Kidney capillary endothelial cell (primary cell): ENCODE data around the gene GSAP.

ENCODE experiments used
- DNase-seq: peaks from one replicate; pipeline ENCODE4 v3.0.0-alpha.2; 2018; ENCODE audit warnings: low spot score

The GSAP gene

GRCh38 chr7:77406421-77406820 is 9.7 kb downstream of the GSAP start:
- DNase-seq: no peak

- DNase-seq: no peak
Observed at GRCh38 chr7:77404641-77405040, 11.5 kb downstream of the GSAP start.

- DNase-seq: no peak
Observed at GRCh38 chr7:77403957-77404356, 12.2 kb downstream of the GSAP start.

- DNase-seq: no peak
Observed at GRCh38 chr7:77402818-77403217, 13.3 kb downstream of the GSAP start.

DNA sequence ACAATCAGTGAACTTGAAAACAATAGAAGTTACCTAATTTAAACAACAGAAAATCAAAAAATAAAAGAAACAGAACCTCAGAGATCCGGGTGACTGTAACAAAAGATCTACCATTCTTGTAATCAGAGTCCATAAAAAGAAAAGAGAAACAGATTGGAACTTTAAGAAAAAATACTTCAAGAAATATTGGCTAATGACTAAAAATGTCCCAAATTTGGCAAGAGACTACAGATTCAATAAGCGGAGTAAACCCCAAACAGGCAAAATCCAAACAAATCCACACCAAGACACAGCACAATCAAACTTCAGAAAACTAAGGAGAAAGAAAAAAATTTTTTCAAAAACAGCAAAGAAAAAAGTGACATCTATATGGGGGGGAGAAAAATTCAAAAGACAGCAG is 15.1 kb downstream of the GSAP start:
- no peak for DNase-seq

DNA sequence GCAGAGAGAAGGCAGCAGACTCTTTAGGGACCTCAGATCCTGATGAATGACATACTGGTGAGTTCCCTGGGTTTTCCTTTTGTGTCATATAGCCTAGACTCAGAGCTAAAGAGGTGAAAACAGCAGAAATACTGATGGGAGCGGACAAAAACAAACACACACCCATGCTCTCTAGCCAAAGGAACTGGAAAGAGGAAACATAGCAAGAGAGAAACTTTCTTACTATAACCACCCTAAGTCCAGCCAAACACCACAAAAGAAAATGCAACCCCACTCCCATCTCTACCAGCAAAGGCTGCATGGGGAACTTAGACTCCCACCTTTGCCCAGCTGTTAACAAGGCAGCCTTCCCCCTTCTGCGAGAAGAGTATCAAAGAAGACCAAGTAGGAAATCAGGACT is 16.3 kb downstream of the GSAP start:
- DNase-seq: no peak

GRCh38 chr7:77396894-77397547 is 19.1 kb downstream of the GSAP start:
- DNase-seq: no peak

DNA sequence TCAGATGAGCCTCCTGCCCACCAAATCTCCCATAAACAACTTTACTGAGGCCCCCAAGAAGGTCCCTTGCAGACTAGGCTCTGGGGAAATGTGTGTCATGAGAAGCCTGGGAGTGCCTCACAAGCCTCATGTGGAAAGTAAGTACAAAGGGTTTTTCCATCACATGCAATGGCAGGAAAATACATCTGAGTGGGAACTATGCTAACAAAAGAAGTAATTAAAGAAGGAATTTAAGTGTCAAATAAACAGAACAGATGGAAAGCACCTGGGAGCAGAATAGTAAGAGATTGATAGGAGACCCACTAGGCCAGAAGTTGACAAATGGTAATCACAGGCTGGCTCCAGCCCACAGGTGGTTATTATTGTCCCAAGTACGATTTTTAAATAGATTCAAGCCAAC is 20.5 kb downstream of the GSAP start:
- DNase-seq: no peak

- DNase-seq: no peak
Observed at GRCh38 chr7:77393954-77394353, 22.2 kb downstream of the GSAP start.

DNA sequence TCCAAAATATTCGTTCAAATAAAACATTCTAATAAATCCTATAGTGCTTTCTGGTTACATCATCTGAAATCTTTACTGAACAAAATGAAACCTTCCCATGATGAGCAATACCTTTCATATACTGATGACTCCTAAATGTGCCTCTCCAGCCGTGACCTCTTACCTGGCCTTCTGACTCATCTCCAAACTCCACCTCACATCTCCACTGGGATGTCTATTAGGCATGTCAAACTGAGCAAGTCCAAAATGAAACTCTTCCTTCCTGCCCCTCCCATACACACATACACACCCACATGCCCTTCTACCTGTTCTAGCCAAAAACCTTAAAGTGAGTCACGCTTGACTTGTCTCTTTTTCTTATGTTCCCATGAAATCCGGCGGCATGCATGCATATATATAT is 22.9 kb downstream of the GSAP start:
- no peak for DNase-seq

DNA sequence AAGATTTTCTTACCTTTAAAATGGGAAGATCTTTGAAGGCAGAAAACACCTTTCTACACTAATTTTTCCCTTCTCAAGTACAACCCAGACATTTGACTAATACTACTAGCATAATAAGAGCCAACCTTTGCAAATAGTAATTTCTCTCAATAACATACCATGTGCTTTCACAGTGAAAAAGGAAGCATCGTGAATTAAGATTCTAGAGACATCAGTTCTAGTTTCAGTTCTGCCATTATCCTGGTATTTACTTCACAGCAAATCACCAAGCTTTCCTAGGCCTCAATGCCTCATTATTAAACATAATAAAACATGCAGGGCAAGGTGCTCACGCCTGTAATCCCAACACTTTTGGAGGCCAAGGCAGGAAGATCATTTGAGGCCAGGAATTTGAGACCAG is 24.9 kb downstream of the GSAP start:
- DNase-seq: no peak

DNA sequence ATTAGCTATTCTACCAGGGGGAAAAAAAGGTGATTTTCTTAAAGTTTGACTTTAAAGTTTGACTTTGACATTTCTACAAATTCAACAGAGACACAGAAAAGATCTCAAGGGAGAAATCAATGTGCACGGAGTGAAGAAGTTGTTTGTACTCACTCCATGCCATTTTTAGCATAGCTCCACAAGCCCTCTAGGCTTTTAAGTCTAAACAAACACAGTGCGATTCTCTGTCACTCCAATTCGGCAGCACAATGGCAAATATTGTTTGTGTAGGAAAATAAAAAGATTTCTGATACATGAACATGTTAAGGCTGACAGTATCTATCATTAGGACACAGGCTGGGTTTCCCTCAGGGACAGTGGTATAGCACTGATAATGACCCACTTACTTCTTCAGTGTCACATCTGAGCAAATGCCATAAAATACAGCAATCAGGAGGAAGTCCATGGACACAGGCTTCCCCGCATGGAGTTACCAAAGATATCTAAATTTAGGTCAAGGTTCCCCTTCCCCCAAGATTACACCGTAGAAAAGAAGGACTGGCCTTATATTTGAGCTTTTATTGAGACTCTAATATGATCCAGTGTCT is 28.0 kb downstream of the GSAP start:
- DNase-seq: no peak

DNA sequence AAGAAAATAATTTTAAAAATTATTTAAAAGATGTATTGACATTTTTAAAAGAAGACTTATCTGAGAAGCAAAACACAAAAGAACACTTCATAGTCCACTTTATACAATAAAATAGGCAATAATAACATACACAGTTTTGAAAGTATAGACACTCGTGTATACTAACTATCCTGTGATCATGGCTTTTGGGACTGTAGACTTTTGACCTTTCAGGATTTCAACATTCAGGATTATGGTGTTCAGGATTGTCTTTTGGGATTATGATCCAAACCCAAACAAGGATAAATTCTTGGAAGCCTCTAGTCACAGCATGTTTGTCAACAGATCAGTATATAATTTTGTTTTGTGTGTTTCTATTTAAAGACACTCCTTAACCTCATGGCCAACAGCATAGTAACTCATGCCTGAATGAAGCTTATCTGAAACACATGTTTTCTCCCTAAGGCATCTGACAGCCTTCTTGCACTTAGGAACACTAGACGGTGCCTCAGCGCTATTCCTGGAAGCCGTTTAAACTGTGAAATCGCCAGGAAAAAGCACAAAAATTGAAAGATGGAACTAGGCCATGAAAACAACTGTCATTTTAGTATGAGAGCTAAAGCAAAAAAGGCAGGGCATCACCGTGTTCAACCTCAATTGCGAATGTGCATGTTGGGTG is 29.9 kb downstream of the GSAP start:
- DNase-seq: no peak

- DNase-seq: no peak
Observed at GRCh38 chr7:77383333-77383740, 32.8 kb downstream of the GSAP start.

DNA sequence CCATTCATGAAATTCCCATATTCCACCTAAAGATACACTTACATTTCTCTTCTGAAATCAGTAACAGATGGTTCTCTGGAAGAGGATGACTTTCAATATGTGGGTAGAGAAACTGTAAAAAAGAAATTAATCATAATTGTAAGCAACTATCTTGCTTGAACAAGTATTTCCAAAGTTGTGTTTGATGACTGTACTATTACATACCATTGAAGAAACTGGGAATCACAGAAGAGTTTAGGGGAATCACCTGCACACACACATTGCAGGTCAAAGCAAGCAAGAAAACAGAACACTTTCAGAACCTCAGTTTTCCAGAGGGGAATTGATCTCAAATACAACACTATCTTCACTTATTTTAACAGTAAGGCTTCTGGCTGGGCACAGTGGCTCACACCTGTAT is 33.6 kb downstream of the GSAP start:
- no peak for DNase-seq

DNA sequence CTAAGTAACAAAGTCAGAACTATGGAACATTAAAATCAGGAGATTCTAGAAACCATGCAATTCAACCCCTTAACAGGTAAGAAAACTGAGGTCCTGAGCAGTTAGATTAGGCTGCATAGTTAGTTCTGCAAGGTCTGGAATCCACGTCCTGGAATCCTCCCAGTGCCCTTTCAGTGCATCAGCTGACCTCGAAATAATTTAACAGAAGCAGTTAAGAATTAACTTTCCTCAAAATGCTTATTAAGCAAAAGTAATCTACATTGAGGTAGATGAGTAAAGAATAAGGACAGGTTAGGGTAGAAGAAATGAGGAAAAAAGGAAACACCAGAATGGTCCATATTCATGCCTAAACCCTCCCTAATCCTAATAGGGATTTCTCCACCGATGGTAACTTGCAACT is 37.6 kb downstream of the GSAP start:
- no peak for DNase-seq

DNA sequence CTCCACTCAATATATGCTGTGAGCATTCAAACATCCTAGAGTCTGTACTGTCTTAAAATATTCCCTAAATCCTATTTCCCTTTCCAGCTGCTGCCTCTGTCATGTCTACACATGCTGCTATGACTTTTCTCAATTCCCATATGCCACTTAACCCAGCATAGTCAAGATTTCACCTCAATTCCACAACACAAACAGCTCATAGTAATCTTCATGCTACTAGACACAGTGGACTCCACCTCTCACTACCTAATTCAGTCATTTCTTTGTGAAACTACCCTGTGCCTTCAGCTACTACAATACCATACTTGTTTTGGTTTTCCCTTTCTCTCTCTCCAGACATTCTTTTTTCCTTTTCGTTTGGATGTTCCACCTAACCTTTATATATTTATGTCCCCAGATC is 45.5 kb downstream of the GSAP start:
- DNase-seq: no peak

- DNase-seq: no peak
Observed at GRCh38 chr7:77368974-77369373, 47.2 kb downstream of the GSAP start.

- no peak for DNase-seq
Observed at GRCh38 chr7:77367976-77368375, 48.2 kb downstream of the GSAP start.

DNA sequence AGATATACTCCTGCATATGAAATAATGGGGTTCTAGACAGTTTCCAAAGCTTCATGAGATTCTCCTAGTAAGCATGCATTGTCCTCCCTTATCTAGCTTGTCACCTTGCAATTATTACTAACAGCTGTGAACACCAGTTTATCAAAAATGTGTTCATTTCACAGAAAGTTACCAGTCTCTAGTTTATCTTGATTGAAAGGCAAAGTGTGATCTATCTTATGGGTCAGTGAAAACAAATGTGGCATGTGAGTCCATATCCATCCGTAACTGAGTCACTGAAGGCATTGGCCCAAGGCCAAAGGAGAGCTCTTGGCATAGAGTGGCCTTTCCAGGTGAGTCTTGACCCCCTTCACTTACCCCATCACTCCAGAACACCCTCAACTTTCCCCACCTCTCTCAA is 53.2 kb downstream of the GSAP start:
- DNase-seq: no peak

GRCh38 chr7:77360969-77361368 is 55.2 kb downstream of the GSAP start:
- DNase-seq: no peak

- no peak for DNase-seq
Observed at GRCh38 chr7:77360104-77360503, 56.0 kb downstream of the GSAP start.

GRCh38 chr7:77359599-77359998 is 56.5 kb downstream of the GSAP start:
- DNase-seq: no peak

DNA sequence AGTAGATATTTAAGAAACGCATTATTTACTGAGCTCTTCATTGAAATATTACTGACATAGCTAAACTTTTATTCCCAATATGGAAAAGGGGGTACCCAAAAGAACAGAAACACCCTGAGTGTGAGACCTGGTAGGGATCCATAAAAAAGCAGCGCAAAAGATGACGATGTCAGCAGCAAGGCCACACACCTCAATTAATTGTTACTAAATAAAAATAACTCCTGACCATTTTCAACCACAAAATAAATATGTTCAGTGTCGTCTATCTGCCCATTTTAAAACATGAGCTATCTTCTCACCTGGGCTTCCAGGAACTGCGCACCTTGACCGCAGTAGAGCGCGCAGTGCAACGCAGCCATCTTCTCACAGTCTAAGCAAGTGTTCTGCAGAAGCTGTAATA is 61.2 kb downstream of the GSAP start:
- DNase-seq: no peak
